ENCODE measurements around the gene PON3.

Gene PON3

GRCh38 chr7:95427914-95428516 lies 31.8 kb upstream of the PON3 start:
- no peak for DNase-seq (ENCODE audit: low read depth in 2 of 2)
- H3K4me3 ChIP-seq (replicated peaks in 1 of 2; ENCODE audit: low read depth in 2 of 2, low read length in 2 of 2): no peak overlapping the region
- no peak for TF ChIP-seq CTCF (IDR thresholded peaks at IDR 0.05; ENCODE audit: low read depth, low read length)

- no peak for DNase-seq (ENCODE audit: low read depth in 2 of 2)
- H3K4me3 ChIP-seq (replicated peaks in 1 of 2; ENCODE audit: low read depth in 2 of 2, low read length in 2 of 2): no peak overlapping the region
- no peak for TF ChIP-seq CTCF (IDR thresholded peaks at IDR 0.05; ENCODE audit: low read depth, low read length)
Measured at GRCh38 chr7:95427166-95427565, 31.0 kb upstream of the PON3 start.

- no peak overlapping the region for H3K4me3 ChIP-seq (replicated peaks in 1 of 2; ENCODE audit: low read depth in 2 of 2, low read length in 2 of 2)
- no peak for TF ChIP-seq CTCF (IDR thresholded peaks at IDR 0.05; ENCODE audit: low read depth, low read length)
- no peak for DNase-seq (ENCODE audit: low read depth in 2 of 2)
Measured at GRCh38 chr7:95425694-95426093, 29.5 kb upstream of the PON3 start.

- no peak for TF ChIP-seq CTCF (IDR thresholded peaks at IDR 0.05; ENCODE audit: low read depth, low read length)
- no peak overlapping the region for H3K4me3 ChIP-seq (replicated peaks in 1 of 2; ENCODE audit: low read depth in 2 of 2, low read length in 2 of 2)
- DNase-seq (ENCODE audit: low read depth in 2 of 2): no peak
Measured at GRCh38 chr7:95424716-95425115, 28.5 kb upstream of the PON3 start.

GRCh38 chr7:95421847-95422444 lies 25.8 kb upstream of the PON3 start:
- no peak for TF ChIP-seq CTCF (IDR thresholded peaks at IDR 0.05; ENCODE audit: low read depth, low read length)
- H3K4me3 ChIP-seq (replicated peaks in 1 of 2; ENCODE audit: low read depth in 2 of 2, low read length in 2 of 2): no peak overlapping the region
- peak; percentile 14 to 19 for DNase-seq (ENCODE audit: low read depth in 2 of 2)

GRCh38 chr7:95421000-95421846 lies 25.0 kb upstream of the PON3 start:
- DNase-seq (ENCODE audit: low read depth in 2 of 2): peak; percentile 27 to 58
- no peak overlapping the region for H3K4me3 ChIP-seq (replicated peaks in 1 of 2; ENCODE audit: low read depth in 2 of 2, low read length in 2 of 2)
- TF ChIP-seq CTCF (IDR thresholded peaks at IDR 0.05; ENCODE audit: low read depth, low read length): no peak

Measured in cardiac fibroblast (primary cell).